A673 (cell line): ENCODE measurements around the gene ERO1B. TPM values are rescaled to one million over a fixed set of nuclear protein-coding genes. Genes with fewer than 3 reads are reported as not detected.
"Not testable (repeated sequence)": the region's sequence is repeated elsewhere in the genome, so short reads cannot be mapped to it uniquely, and the experiment has no call there.

Experiments used
- BruUV-seq: library from RNA; stranded (reverse); fragments of 400-500 nt; replicated peaks from 2 replicates; lab custom pipeline; 2021; lab: Mats Ljungman, UMichigan
- CTCF ChIA-PET: fragments of 300-600 bp; sonication (Branson Sonifier 250); formaldehyde crosslinking; loops from one replicate; lab custom pipeline; 2022; ENCODE audit warnings: antibody characterized with exemption; lab: Charles Lee
- POLR2A ChIA-PET: fragments of 300-600 bp; sonication (Branson Sonifier 250); formaldehyde crosslinking; loops from one replicate; lab custom pipeline; 2022; ENCODE audit warnings: antibody characterized with exemption; ENCODE audit not compliant: low non-redundant PET; lab: Charles Lee
- DNase-seq: peaks from one replicate; pipeline ENCODE4 v3.0.0-alpha.2; 2015; ENCODE audit warnings: low spot score
- H3K27ac ChIP-seq: fragments of 200-600 bp; sonication (generic); 2 replicates; pipeline ENCODE4 v1.5.1; 2016; ENCODE audit warnings: mixed run types, low read depth, mild to moderate bottlenecking, mixed read lengths, antibody characterized with exemption, low read length; ENCODE audit not compliant: poor library complexity, severe bottlenecking
- H3K27me3 ChIP-seq: fragments of 200-600 bp; sonication (generic); replicated peaks from 2 replicates; pipeline ENCODE4 v1.6.1; 2017; ENCODE audit warnings: mixed run types, low read depth, mild to moderate bottlenecking, mixed read lengths, antibody characterized with exemption, low read length; ENCODE audit not compliant: insufficient read depth, poor library complexity
- H3K36me3 ChIP-seq: fragments of 200-600 bp; sonication (generic); 2 replicates; pipeline ENCODE4 v1.6.1; 2016; ENCODE audit warnings: mixed run types, mild to moderate bottlenecking, mixed read lengths, antibody characterized with exemption, low read length; ENCODE audit not compliant: insufficient read depth, poor library complexity, severe bottlenecking
- H3K4me1 ChIP-seq: fragments of 200-600 bp; sonication (generic); 2 replicates; pipeline ENCODE4 v1.6.1; 2017; ENCODE audit warnings: mixed run types, mild to moderate bottlenecking, mixed read lengths, antibody characterized with exemption, low read length; ENCODE audit not compliant: insufficient read depth, poor library complexity, severe bottlenecking
- H3K4me3 ChIP-seq: fragments of 200-600 bp; sonication (generic); 2 replicates; pipeline ENCODE4 v1.5.1; 2016; ENCODE audit warnings: low read depth, mixed run types, mild to moderate bottlenecking, mixed read lengths, low read length; ENCODE audit not compliant: poor library complexity, severe bottlenecking
- H3K9me3 ChIP-seq: fragments of 200-600 bp; sonication (generic); 2 replicates; pipeline ENCODE4 v1.6.1; 2016; ENCODE audit warnings: mixed run types, low read depth, mild to moderate bottlenecking, mixed read lengths, antibody characterized with exemption, low read length; ENCODE audit not compliant: poor library complexity, severe bottlenecking
- CTCF ChIP-seq: fragments of 300-800, 200-600 bp; sonication (generic); conservative IDR thresholded peaks from 2 replicates; pipeline ENCODE4 v1.5.1; 2017; ENCODE audit warnings: low read depth, mild to moderate bottlenecking, antibody characterized with exemption, low read length, moderate library complexity, mixed read lengths
- EZH2 ChIP-seq: fragments of 200-600 bp; sonication (generic); IDR thresholded peaks from 2 replicates; pipeline ENCODE4 v1.6.1; 2017; ENCODE audit warnings: borderline replicate concordance, low read depth, mild to moderate bottlenecking, mixed read lengths, antibody characterized with exemption, low read length; ENCODE audit not compliant: poor library complexity, severe bottlenecking
- intact Hi-C: fragments of 100-400 bp; cut with micrococcal nuclease; formaldehyde crosslinking; loops from one replicate; pipeline ENCODE4 v1.10.0; 2022; ENCODE audit not compliant: unreplicated experiment
- total RNA-seq: library from RNA; stranded (reverse); gene quantifications from 2 replicates; pipeline ENCODE4 v1.2.3, GENCODE V29; 2021

ERO1B gene
- total RNA-seq, 1 experiment from 2014 or later, result 3.4 TPM

- Histone ChIP-seq H3K27me3 (no peaks in the 10 kb centered on the region), H3K36me3 (no peaks in the 10 kb centered on the region), H3K4me1 (no peaks in the 10 kb centered on the region), H3K9me3 (no peaks in the 10 kb centered on the region), H3K27ac (no peak overlapping the region), H3K4me3 (no peak overlapping the region)
- POLR2A ChIA-PET, result no interaction called here
- intact Hi-C loops, result no loop called here
- no peak for DNase-seq
- TF ChIP-seq CTCF (no peak), EZH2 (no peak)
- CTCF ChIA-PET, result no interaction called here
- BruUV-seq, result no TSS peak
These were observed 34.7 kb upstream of the ERO1B start for GRCh38 chr1:236316437-236316836.

DNA sequence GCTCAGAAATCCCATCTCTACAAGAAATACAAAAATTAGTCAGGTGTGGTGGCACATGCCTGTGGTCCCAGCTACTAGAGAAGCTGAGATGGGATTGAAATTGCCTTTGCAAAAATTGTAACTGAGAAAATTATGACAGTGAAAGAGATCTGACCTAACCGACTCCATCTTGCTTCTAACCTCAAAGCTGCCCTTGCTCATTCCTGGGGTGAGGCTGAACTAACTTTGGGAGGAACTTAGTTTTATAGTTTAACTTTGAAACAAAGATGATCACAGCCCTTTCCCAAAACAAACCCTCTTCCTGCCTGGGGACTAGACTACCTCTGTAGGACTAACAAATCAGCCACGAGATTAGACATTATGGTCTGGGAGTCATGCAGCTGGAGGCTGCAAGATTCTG, 33.8 kb upstream of the ERO1B start:
- TF ChIP-seq CTCF (no peak), EZH2 (no peak)
- no TSS peak for BruUV-seq
- CTCF ChIA-PET, result interaction anchor here (0.6 kb wide), 1 partner anchor 11 kb away, joined by 3 read pairs; no protein-coding TSS in a partner anchor
- Histone ChIP-seq H3K4me3 (no peak overlapping the region), H3K4me1 (no peaks in the 10 kb centered on the region), H3K27ac (no peak overlapping the region), H3K9me3 (no peaks in the 10 kb centered on the region), H3K36me3 (no peaks in the 10 kb centered on the region), H3K27me3 (no peaks in the 10 kb centered on the region)
- intact Hi-C loops, result no loop called here
- POLR2A ChIA-PET, result no interaction called here
- no peak for DNase-seq

DNA sequence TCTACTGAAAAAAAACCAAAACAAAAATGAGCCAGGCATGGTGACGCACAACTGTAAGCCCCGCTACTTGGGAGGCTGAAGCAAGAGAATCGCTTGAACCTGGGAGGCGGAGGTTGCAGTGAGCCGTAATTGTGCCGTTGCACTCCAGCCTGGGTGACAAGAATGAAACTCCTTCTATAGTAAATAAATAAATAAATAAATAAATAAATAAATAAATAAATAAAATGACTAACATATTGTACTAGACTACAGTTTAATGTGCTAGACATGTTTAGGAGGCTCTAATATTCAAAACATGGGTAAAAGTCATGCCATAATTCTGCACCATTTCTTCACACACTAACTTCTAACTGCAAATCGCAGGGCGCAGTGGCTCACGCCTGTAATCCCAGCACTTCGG, 33.3 kb upstream of the ERO1B start:
- Histone ChIP-seq H3K4me1 (no peaks in the 10 kb centered on the region), H3K27ac (no peak overlapping the region), H3K4me3 (no peak overlapping the region), H3K9me3 (no peaks in the 10 kb centered on the region), H3K36me3 (no peaks in the 10 kb centered on the region), H3K27me3 (no peaks in the 10 kb centered on the region)
- BruUV-seq, result no TSS peak
- CTCF ChIA-PET, result no interaction called here
- POLR2A ChIA-PET, result no interaction called here
- intact Hi-C loops, result no loop called here
- TF ChIP-seq CTCF (no peak), EZH2 (no peak)
- DNase-seq, result no peak

DNA sequence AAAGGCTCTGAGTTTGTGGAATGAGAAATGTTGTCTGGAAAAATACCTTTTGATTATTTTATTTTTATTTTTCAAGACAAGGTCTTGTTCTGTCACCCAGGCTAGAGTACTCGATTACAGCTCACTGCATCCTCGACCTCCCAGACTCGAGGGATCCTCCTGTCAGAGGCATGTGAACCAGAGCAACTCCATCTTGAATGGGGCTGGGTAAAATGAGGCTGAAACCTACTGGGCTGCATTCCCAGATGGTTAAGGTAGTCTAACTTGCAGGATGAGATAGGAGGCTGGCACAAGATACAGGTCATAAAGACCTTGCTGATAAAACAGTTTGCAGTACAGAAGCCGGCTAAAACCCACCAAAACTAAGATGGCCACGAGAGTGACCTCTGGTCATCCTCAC, 32.3 kb upstream of the ERO1B start:
- POLR2A ChIA-PET, H3K9me3 ChIP-seq, H3K4me1 ChIP-seq, intact Hi-C loops, H3K27me3 ChIP-seq, DNase-seq, H3K36me3 ChIP-seq, H3K27ac ChIP-seq, CTCF ChIA-PET, H3K4me3 ChIP-seq, BruUV-seq: not testable (repeated sequence)
